GM19455 (cell line): ENCODE results near the gene ANXA3.
"Not testable (repeated sequence)": the region's sequence is repeated elsewhere in the genome, so short reads cannot be mapped to it uniquely, and the experiment has no call there.

Experiments used
- ATAC-seq: cut with Tn5 transposase; IDR thresholded peaks from one replicate; pipeline ENCODE4 v1.9.1; 2021; ENCODE audit not compliant: unreplicated experiment

Gene ANXA3, protein sequence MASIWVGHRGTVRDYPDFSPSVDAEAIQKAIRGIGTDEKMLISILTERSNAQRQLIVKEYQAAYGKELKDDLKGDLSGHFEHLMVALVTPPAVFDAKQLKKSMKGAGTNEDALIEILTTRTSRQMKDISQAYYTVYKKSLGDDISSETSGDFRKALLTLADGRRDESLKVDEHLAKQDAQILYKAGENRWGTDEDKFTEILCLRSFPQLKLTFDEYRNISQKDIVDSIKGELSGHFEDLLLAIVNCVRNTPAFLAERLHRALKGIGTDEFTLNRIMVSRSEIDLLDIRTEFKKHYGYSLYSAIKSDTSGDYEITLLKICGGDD

DNA sequence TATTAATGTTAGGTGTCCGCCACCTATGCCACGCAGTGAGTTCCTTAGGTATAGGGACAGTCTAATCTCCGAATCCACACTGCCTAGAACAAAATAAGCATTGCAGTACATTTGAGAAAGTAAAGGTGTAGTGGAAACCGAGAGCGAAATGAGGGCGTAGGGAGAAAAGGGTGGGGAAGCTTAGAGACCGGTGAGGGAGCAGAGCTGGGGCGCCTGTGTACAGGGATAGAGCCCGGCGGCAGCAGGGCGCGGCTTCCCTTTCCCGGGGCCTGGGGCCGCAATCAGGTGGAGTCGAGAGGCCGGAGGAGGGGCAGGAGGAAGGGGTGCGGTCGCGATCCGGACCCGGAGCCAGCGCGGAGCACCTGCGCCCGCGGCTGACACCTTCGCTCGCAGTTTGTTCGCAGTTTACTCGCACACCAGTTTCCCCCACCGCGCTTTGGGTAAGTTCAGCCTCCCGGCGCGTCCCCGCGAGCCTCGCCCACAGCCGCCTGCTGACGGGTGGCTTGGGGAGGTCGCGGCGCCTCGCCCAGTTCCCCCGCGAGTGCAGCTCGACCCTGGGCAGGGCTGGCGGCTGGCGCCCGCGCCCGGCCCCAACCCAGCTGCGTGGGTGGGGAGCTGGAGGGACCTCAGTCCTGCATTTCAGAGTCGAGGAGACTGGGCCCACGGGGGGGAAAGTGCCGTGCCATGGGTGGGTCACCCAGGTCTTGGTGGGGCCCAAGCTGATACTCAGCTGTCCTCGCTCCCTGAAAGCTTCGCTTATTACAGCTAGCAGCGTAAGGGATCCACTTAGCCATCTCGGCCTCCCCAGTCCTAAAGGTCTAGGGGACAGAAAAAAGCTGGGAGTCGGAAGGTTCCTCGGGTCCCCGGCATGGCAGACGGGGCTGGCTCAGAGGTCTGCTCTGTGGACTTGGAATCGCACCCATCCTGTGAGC lies at the start of gene ANXA3:
ANXA3 (plus strand) TSS at position 351 of the 932 bp plus-strand sequence. CDS start 2,704 bp downstream, outside the sequence.
- no peak for ATAC-seq

DNA sequence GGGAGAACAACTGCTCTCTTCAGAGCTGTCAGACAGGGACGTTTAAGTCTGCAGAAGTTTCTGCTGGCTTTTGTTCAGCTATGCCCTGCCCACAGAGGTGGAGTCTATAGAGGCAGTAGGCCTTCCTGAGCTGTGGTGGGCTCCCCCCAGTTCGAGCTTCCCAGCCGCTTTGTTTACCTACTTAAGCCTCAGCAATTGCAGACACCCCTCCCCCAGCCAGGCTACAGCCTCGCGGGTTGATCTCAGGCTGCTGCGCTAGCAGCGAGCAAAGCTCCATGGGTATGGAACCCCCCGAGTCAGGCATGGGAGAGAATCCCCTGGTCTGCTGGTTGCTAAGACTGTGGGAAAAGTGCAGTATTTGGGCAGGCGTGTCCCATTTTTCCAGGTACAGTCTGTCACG lies 45.3 kb upstream of the ANXA3 start:
- ATAC-seq = not testable (repeated sequence)

DNA sequence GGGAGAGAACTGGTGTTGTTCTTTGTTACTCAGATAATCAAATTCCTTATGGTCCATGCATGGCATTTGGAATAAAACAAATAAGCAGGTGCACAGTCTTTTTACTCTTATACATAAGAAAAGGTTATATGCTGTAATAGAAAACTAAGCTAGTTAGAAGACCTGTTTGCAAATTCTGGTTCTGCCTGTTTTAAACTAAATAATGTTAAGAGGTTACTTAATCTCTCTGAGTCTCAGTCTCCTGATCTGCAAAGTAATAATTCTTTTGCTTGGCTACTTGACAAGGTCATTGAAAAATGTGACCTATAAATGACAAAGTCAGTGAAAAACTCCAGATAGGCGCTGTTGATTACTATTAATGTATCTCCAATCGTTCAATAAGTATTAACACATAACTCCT lies 42.5 kb upstream of the ANXA3 start:
- ATAC-seq = no peak

DNA sequence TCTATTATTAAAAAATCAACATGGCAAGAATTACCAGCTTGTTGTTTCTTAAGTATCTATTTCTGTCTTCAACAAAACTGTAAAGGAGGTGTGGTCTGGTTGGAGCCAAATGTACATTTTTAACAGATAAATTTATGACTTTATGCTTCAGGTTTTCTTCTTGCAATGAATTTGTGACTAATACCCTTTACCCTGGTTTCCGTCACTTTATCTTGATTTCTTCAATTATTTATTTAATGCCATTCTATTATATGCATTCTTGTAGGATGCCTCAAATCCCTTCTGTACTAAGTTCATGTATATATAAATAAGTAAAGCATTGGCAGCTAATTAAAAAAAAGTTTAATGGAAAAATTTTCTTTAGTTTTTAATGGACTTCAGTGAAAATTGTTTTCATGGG lies 41.5 kb upstream of the ANXA3 start:
- no peak for ATAC-seq

DNA sequence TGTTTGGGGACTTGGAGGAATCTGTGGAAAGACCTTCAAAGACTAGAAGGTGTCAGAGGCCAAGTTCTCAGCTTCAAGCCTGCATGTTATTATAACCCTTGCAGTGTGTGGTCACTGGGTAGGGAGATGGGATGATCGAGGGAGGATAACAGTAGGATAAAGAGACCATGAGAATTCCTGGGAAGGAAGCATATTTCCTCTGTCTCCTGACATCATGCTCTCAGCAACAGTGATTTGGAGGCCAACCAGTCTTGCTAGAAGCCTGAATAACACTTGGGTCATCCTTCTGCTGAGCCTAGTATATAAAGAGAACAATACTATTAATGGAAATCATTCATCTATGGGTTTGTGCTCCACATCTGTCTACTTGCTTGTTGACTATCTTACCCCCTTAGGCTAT lies 40.9 kb upstream of the ANXA3 start:
- no peak for ATAC-seq

DNA sequence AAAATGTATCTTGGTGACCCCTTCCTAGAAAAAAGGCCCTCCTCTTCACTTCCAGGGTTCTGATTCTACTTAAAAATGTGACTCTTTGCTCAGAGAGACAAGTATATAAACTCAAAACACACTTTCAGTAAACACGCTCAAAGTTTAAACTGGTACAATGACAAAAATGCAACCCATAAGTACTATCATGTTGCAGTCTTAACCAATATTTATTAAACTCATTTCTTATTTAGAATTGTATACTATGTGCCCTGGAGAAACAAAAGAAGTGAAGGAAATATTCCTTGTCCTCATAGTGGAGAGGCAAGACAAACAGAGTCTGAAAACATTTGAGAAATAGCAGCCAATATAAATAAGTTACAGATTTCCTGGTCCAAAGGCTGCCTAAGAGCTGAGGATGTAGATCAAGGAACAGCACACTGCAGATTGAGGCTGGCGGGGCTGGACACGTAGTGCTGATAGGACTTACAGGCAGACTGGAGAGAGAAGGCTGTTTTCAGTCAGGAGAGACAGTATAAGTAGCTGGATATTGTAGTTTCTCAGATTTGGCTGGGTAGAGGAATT lies 39.1 kb upstream of the ANXA3 start:
- ATAC-seq = no peak

DNA sequence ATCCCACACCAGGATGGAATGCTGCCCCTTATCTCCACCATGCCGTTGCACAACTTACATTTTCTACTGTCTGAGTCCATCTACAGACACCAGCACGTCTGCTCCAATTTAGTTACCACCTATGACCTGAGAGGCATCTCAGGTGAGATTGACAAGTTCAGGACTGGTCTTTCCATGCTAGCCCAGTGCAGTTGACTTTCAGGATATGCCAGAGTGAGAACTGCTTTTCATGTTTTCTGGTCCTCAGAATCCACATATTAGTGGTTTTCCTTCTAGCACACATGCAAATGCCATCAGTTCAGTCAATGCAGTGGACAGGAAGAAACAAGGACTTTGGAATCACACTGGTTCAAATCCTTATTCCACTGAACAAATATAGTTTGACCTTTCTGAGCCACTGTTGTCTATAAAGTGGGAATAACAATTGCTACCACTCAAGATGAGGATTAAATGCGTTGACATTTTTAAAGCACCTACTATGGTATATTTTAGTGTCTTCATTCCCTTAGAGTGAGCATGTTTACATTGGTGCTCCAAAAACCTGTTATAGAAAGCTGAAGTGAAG lies 38.1 kb upstream of the ANXA3 start:
- ATAC-seq = no peak

DNA sequence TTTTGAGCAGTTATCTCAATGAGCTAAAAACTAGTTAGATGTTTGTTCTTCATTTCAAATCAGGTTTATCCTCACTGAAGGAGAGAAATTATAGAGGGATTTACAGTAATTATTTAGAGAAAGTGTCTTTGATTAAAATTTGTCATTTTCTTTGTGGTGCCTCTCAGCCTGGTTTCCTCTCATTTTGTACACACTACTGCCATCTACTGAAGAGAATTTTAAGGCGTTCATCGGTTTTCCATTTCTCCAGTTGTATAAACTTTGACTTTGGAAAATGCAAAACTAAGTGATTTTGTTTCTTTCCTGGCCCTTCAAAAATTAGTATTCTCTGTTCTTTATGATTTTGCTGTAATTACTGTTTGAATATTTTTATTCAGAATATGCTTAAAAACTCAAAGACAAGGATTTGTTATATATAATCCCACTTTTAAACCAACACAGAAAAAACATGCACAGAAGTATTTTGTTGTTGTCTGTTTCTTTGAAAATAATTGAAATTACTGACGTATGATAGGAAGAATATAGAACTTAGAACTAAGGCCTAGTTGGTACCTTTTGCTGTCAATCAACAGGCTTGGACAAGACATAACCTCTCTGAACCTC lies 34.4 kb upstream of the ANXA3 start:
- ATAC-seq = no peak

DNA sequence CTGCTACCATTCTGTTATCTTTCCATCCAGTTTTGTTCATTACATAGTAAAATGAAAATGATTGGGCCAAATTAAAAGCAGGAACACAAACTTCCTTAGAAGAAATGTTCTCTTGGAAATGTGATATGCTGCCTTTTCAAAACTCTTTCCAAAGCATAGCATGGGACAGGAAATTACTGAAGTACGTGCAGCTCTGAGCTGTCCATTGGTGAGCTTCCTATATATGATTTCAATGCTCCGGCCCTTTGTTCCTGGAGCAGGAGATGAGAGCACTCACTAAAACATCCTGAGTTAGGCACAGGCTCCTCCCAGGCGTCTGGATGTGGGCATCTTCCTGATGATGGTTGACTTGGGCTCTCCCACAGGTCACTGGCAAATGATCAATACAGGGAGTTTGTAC lies 33.0 kb upstream of the ANXA3 start:
- ATAC-seq = no peak

DNA sequence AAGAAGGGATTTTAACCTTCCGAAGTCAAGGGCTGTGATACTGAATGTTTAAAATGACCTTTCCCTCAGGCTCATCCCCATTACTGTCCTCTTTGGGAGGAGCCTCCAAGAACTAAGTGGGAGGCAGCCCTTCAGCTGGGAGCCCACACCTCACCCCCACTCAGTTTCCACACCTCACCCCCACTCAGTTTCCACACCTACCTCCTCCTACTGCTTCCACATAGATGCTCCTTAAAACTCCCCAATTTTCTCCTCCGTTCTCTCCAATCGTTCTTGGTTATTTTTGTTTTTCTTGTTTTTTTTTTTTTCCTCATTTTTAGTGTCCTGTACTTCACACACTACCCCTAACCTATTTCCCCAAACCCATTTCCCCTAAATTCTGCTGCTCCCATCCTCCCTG lies 31.6 kb upstream of the ANXA3 start:
- no peak for ATAC-seq

DNA sequence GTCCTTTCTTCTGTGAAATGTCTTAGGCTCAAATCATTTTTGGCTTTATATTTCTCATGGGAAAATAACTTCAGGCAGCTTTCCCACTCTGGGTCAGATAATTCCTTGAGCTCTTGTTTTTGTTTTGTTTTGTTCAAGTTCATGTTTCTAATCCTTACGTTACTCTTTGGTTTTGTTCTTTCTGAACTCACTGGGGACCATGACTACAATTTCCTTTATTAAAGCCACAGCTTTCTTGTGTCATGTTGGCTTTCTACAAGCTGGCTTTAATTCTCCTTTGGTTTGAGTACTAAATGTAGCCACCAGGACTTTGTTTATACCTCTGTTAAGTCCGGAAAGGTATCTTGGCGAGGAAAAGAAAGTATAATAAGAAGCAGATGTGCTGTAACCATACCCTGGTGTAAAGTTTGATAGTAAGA lies 30.8 kb upstream of the ANXA3 start:
- no peak for ATAC-seq

DNA sequence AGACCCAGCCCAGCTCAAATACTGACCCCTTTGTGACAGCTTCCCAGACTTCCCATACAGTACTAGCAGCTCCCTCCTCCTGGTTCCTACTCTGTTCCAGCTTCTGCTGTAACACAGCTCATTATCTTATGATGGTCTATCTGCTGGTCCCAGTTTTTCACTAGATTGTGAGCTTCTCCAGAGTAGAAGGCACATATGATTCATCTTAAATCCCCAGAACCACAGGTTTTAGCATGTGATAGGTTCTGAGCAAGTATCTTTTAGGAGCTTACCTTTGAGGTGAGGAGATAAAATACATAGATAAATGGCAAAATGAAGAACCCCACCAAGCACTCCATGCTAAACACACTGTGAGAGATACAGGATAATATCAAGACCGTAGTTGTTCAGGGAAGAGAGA lies 27.6 kb upstream of the ANXA3 start:
- ATAC-seq = no peak

DNA sequence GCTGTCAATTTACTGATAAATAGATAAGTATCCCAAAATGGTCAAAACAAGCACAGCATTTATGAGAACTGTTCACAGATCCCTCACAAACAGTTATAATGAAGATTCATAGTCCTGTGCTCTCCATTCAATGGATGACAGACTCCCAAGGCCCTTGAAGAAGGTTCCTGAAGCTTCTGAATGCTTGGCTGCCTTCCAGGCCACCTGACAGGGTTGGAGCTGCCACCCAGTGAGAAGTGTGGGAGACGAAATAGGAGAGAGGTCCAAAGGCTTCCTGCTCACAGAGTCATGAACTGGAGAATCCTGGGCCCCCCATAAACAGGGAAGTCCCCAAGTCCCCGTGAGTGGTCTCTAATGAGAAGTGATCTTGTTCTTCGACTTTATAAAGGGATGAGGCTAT lies 26.0 kb upstream of the ANXA3 start:
- no peak for ATAC-seq

DNA sequence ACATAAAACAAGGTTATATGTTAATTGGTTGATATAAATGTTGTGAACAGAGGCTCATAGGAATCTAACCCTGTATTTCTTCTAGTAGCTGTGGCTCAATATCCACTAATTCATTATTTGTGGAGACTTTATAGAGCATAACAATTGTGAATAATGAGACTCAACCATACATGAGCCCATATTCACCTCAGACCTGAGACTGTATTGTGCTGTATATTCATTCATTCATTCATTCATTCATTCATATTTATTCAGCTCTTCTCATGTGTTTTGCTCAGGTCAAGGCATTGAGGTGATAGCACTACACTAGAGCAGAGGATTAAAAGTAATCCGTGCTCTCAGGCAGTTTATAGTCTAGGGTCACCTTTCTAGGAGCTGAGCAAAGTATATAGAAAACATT lies 24.5 kb upstream of the ANXA3 start:
- ATAC-seq = no peak

DNA sequence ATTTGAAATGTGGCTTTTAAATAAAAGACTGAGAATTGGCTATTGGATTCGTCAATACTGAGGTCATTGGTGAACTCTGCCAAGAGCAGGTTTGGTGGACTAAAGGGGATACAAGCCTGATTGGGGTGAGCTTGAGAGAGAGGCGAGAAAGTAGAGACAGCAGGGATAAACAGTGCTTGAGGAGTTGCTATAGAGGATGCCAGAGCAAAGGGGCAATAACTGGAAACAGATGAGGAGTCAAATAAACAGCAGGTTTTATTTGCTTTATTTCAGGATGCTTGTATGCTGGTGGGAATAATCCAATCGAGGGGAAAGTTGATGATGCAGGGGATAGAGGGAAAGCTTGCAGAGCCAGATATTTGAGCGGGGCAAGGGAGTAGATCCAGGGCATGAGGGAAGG lies 24.0 kb upstream of the ANXA3 start:
- no peak for ATAC-seq

DNA sequence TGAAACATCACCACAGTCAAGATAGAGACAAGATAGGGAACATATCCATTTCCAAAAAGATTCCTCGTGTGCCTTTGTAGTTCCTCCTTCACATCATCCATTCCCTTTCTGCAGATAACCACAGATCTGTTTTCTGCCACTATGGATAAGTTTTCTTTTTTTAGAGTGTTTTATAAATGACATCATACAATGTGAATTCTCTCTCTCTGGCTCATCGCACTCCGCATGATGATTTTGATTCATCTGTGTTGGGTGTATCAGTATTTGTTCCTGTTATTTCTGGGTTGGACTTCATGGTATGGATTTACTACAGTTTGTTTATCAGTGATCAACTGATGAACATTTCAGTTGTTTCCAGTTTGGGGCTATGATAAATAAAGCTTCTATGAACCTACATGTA lies 23.2 kb upstream of the ANXA3 start:
- ATAC-seq = no peak

DNA sequence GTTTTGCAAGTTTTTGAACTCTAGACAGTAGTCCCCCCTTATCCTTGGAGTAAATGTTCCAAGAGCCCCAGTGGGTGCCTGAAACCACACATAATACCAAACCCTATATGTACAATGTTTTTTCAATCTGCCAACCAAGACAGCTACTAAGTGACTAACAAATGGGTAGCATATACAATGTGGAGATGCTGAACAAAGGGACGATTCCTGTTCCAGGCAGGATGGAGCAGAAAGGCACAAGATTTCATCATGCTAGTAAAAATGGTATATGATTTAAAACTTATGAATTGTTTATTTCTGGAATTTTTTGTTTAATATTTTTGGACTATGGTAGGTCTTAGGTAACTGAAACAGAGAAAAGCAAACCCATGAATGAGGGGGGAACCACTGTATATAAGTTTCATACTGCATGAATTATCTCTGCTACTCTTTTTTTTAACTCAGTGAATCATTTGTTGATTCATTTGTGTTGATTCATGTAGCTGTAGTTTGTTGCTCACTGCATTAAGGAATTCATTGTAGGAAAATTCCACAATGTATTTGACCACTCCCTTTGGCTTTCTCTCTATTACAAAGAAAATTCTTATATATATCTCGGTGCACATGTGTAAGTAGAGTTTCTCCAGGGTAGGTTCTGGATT lies 21.9 kb upstream of the ANXA3 start:
- no peak for ATAC-seq

DNA sequence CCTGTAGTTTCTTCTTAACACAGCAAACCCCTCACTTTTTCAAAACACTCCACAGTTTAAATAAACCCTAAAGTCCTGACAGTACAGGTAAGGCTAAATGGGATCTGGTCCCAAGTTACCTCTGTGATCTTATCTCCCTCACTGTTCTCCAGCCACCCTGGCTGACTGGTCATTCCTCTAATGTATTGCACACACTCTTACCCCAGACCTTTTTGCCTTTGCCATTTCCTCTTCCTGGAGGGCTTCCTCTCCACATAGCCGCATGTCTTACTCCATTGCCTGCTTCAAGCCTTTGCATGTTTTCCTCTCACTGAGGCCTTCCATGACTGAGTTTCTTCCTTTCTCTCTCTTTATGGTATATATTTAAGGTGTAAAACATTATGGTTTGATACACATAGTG lies 19.5 kb upstream of the ANXA3 start:
- no peak for ATAC-seq

DNA sequence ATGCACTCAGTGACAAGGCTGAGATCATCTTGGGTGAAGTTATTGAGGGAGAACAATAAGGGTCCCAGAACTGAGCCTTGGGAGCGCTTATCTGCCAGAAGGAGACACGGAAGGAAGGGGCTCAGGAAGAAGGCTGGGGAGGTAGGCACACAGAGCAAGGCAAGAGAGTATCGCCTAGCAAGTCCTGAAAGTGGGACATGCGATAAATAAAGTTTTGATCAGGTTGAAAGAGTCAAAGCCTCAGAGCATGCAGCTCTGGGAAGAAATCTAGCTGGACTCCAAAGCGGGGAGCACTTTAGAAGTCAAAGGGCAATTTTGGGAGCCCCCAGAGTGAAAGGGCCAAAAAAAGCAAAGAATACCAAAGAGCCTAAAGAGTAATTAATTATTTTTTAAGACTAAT lies 17.7 kb upstream of the ANXA3 start:
- no peak for ATAC-seq

DNA sequence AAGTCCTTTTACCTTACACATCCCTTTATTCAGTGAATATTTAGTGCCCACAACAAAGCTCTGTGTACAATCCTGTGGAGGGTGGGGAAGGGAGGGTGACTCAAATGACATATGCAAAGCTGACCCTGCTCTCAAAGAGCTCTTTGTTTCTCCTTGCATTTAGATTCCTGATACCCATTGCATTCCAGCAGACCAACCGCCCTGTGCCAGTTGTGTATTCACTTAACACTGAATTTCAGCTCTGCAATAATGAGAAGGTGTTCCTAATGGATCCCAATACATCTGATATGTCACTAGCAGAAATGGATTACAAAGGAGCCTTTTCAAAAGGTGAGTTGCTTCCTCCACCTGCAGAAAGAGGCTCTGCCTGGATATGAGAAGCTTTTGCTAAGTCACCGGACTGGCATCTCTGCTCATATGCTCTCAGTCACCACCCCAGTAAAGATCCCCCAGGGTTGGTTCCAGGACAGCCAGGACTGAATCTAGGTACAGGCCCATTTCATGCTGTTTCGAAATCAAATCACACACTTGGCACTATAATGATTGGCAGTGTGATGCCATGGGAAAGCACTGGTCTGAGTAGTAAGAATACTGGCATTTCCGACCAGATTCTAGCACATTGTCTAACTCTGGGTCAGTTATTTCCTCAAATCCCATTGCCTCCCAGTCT lies 17.1 kb upstream of the ANXA3 start:
- ATAC-seq = no peak
